COLO829 (cell line): Measurements from ENCODE around the gene PRR36.

Source experiments
- DNase-seq: peaks from one replicate; pipeline ENCODE4 v3.0.0; 2012; ENCODE audit warnings: low spot score

PRR36 gene

DNA sequence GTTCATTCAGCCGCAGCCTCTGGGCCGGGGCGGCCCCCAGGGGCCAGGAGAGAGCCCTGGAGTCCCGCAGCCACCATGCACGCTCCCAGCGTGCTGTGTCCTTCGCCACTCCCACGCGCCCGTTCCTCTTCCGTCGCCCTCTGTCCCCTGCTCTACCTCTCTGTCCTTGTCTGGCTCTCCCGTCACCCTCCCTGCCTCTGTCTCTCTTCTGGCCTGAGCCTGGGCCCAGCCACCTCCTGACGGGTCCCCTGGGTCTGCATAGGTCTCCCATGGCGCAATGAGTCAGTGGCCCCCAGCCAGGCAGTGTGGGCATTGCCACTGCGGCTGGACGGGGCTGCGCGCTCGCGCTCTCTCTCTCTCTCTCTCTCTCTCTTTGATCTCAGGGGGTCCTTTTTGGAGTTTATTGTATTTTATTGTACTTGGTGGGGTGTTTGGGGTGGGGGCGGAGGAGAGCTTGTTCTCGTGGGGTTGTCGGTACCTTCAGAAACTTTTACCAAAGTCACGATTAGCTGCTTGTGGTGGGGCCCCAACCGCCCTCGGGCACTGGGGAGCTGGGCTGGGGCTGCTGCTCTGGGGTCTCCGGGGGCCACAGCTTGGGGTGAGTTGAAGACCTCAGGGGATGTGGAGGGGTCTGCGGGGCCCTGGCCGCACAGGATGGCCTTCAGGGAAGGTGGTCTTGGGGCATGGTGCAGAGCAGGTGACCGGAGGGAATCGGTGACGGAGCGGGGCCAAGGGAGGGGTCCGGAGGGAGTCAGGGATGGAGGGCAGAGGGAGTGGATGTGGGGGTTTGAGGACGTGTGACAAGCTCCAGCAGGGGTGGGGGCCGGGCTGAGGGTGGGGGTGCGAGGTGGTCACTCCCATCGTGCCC, 38.7 kb upstream of the PRR36 start:
- no peak for DNase-seq

DNA sequence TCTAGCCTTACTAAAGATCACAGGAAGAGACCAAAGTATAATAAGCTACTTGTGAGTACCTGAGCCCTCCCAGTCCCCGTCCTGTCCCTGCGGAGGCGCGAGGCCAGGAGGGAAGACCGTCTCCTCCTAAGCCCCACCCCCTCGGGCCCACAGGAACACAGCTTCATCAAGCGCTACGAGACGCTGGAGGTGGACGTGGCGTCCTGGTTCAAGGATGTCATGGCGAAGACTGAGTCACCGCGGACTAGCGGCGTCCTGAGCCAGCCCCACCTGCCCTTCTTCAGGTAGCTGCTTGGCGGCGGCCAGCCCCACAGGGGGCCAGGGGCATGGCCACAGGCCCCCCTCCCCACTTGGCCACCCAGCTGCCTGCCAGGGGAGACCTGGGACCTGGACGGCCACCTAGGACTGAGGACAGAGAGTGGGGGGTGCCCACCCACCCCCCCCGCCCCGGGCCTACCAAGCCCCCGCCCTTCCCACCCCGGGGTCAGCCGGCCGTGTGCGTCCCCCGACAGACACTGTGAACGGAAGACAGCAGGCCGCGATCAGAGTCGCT, 38.0 kb upstream of the PRR36 start:
- DNase-seq: no peak

- no peak for DNase-seq
Observed at GRCh38 chr19:7911508-7912143, 37.4 kb upstream of the PRR36 start.

- no peak for DNase-seq
Observed at GRCh38 chr19:7910321-7911161, 36.4 kb upstream of the PRR36 start.

GRCh38 chr19:7909471-7910067, 35.4 kb upstream of the PRR36 start:
- no peak for DNase-seq

GRCh38 chr19:7908742-7909461, 34.7 kb upstream of the PRR36 start:
- DNase-seq: no peak

- DNase-seq: no peak
Observed at GRCh38 chr19:7908078-7908699, 34.0 kb upstream of the PRR36 start.

GRCh38 chr19:7907544-7907943, 33.4 kb upstream of the PRR36 start:
- DNase-seq: no peak

- DNase-seq: no peak
Observed at GRCh38 chr19:7907122-7907521, 32.9 kb upstream of the PRR36 start.

DNA sequence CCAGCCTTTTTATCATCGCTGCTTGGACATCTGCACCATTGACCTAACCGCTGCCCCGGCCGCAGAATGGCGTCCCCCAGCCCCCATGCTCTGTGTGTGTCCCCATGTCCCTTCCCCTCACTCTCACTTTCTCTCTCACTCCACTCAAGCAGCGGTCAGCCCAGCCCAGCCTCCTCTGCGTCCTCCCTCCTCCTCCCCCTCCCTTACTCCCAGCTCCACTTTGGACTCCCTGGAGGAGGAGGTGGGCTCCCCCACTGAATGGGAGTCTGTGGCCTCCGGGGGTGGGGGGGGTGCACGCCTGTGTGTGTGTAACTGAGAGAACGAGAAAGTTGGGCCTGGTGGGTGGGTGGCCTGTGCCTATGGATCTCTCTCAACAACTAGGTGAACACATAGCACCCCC, 31.7 kb upstream of the PRR36 start:
- no peak for DNase-seq

GRCh38 chr19:7905268-7905667, 31.1 kb upstream of the PRR36 start:
- DNase-seq: no peak

DNA sequence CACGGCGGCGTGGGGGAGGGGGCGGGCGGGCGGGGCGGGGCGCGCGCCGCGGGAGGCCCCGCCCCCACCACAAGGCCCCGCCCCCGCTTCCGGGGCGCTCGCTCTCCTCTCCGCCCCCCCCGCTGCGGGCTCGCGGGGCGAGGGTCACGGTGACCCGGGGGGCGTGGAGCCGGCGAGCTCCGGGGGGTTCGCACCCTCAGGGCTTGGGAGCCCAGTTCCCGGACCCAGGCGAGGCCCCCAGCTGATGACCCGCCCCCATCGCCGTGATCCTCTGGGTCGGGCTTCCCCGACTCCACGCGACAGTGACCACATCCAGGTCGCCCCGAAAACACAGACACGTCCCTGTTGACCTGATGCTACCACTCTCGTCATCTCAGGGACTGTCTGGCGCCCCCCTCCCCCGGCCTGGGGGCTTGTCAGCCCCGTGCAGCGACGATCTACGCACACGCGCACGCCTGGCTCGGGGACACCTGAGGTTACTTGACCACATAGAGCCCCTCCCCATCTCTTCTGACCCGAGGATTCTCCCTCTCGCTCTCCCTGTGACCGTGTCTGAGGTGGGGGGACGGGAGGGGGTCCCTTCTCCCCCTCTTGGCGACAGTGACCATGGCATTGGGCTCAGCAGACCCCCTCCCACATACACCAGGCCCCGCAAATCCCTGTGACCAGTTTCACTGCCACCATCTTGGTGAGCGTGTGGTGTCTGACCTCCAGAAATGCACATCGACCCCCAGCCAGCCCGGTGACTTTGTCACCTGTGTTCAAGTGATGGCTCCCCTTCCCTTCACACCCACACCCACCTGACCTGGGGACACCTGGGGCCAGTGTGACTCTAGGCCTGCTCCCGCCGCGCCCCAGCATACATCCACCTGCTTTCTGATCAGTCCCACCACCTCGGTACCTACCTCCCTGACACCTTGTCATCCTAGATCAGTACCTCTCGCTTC, 30.2 kb upstream of the PRR36 start:
- peak; percentile 7 for DNase-seq

GRCh38 chr19:7903244-7904073, 29.3 kb upstream of the PRR36 start, which contains the start of gene MAP2K7:
Gene MAP2K7, plus strand, starts transcription at chr19:7903877. Its CDS starts 68 bp downstream, at chr19:7903945.
- peak; percentile 99 for DNase-seq

DNA sequence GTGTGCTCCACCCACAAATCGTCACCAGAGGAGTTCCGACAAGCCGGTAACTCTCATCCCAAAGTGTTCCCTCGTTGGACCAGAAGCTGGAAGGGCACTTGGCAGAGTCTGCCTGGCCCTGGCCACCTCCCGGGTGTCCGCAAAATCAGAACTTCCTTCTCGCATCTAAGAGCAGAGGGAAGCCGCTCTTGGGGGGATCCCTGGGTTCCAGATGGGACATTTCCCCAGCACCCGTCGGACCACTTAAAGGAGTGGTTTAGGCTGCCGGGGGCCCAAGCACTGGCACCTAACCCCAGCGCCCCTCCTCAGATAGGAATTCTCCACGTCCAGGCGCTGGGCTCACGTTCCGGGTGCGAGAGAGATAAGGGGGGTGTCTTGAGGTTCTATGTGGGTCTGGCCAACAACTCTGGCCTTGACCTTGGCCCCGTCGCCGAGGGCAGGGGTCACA, 28.6 kb upstream of the PRR36 start:
- DNase-seq: no peak

DNA sequence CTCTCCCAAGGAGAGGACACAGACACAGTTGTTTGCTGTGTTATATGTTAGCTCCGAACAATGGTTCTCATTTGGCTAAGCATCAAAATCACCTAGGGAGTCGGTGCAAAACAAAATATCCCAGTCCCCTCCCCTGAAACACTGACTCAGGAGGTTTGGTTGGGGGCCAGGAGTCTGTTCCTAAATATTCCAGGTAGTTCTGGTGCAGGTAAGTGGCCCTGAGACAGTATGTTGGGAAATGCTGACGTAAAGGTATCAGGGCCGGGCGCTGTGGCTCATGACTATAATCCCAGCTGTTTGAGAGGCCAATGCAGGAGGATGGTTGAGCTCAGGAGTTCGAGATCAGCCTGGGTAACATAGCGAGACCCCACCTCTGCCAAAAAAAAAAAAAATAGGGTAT, 27.1 kb upstream of the PRR36 start:
- DNase-seq: no peak

DNA sequence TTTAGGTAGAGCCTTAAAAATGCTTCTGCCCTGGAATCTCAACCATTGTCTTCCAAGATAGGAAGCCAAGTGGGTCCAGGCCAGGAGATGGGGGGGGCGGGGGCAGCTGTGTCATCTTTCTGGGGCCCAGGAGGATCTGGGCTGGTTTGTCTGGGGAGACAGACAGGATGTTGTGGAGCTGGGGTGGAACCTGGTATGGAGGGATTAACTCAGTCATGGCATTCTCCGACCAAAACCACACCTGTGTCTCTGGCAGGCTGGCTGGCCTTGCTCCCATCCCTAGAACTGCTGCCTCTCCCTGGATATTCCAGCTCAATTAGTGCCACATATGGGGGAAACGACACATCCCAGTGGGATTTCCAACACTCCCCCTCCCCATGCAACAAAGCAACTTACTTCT, 26.7 kb upstream of the PRR36 start:
- DNase-seq: no peak

DNA sequence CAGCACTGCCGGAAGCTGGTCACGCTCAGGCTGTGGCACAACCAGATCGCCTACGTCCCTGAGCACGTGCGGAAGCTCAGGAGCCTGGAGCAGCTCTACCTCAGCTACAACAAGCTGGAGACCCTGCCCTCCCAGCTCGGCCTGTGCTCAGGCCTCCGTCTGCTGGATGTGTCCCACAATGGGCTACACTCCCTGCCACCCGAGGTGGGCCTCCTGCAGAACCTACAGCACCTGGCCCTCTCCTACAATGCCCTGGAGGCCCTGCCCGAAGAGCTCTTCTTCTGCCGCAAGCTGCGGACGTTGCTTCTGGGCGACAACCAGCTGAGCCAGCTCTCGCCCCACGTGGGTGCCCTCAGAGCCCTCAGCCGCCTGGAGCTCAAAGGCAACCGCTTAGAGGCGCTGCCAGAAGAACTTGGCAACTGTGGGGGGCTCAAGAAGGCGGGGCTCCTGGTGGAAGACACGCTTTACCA, 26.2 kb upstream of the PRR36 start:
- no peak for DNase-seq

DNA sequence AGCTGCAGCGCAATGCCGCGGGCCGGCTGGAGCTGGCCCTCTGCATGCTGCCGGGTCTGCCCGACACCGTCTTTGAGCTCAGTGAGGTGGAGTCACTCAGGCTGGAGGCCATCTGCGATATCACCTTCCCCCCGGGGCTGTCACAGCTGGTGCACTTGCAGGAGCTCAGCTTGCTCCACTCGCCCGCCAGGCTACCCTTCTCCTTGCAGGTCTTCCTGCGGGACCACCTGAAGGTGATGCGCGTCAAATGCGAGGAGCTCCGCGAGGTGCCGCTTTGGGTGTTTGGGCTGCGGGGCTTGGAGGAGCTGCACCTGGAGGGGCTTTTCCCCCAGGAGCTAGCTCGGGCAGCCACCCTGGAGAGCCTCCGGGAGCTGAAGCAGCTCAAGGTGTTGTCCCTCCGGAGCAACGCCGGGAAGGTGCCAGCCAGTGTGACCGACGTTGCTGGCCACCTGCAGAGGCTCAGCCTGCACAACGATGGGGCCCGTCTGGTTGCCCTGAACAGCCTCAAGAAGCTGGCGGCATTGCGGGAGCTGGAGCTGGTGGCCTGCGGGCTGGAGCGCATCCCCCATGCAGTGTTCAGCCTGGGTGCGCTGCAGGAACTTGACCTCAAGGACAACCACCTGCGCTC, 25.7 kb upstream of the PRR36 start:
- DNase-seq: no peak
